Stimulated activated CD8-positive, alpha-beta memory T cell treated with anti-CD3 and anti-CD28 coated beads, Interleukin-4, amount 100 ng/mL, for 48 hours (primary cell): ENCODE results near the gene TFB1M.

ENCODE experiments used
- DNase-seq: peaks from one replicate; pipeline ENCODE4 v3.0.0-alpha.2; 2020

The TFB1M gene

DNA sequence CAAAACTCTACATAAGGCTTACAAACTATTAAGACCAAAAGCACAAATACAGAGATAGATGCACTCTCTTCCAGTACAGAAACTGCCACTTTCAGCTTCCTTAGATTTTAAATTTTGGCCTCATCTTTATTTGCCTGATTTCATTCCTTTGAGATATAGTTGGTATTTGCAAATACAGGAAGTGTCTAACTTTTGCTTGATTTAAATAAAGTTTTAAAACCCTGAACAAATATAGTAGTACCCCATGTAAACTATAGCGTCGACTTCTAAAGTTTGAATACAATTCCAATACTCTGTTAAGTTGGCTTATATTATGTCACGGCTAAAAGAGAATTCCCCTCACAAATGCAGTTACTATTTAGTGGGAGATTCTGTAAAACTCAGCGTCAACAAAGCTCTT lies 51.6 kb downstream of the TFB1M start:
- no peak for DNase-seq

DNA sequence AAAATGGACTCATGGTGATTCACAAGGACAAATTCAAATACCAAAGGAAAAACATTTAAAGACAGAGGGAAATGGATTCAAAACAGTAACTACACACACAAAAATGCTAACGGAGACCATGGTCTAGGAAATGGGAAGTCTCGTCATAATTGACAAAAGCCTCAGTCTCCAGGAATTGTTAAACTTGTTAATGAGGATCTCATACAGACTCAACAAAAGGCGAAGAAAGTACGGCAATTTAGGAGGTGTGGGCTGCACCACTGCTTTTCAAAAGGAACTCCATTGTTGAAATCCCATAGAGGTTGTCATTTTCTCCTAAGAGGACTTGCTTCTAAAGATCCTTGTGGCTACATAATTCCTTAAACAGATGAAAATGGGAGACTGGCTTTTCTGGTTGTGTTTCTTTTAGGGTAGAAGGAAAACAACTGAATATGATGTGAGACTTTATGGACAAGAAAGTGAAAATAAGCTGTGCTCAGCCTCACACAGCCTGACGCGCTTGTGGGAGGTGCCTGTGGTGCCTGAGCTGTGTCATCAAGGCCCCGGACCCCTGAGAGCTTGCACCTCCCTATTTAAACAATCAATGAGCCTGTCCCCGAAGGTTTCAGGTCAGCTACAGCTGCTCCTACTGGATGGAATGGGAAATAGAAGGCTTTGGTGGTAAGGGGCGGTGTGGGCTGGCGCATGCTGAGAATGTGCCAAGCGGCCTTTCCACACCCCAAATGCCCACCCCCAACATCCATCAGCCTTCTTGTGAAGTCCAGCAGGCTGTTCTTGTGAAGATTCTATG lies 53.0 kb downstream of the TFB1M start:
- no peak for DNase-seq

DNA sequence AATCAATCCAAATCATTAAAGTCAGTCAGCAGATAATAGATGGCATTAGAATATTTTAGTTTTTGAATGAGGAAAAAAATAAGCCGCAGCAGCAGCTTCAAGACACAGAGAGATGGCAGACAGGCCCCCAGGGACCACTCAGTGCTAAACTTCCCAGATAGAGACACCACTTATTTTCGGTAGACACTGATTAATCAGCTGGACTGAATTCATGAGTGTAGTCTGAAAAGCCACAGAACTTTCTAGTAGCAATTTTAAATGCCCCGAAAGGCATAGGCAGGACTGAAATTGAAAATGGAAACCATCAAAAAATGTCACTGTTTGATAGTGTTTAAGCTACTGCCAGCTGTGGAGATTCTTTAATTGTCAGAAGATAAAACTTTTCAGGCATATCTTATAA lies 53.6 kb downstream of the TFB1M start:
- DNase-seq = no peak

DNA sequence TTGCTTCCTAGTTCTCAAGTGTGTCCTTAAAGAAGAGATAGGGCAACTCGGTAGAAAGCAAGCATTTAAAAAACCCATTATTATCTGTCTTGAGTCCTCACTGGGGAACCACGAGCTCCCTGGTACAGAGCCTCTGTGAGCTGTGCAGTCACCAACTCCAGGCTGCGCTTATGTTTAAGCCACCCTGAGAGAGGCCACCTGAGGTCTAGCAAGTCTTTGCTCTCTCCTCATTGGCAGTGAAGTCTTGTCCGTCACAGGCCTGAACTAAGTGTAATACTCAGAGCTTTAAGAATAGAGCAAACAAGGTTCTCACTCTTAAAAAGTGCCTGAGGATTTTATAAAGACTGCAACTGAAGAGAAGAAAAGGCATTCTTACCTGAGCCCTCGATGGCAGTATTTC lies 54.4 kb downstream of the TFB1M start:
- DNase-seq = no peak

DNA sequence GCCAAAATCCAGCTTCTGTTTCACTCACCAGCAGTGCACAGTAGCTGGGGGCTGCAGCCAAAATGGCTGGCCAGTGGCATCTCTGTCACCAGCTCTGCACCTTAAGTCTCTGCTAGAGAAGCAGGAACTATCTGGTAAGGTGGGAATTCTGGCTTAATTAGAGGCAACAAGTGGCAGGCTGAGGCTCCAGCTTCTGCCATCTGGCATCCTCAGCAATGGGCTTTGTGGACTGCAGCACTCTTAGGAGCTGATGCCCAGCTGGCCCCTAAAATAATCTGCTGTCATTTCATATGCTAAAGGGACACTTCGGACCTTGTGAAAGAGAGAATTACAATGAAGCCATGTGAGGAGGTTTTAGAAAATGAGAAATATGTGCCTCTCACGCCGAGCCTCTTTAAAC lies 55.1 kb downstream of the TFB1M start:
- no peak for DNase-seq

DNA sequence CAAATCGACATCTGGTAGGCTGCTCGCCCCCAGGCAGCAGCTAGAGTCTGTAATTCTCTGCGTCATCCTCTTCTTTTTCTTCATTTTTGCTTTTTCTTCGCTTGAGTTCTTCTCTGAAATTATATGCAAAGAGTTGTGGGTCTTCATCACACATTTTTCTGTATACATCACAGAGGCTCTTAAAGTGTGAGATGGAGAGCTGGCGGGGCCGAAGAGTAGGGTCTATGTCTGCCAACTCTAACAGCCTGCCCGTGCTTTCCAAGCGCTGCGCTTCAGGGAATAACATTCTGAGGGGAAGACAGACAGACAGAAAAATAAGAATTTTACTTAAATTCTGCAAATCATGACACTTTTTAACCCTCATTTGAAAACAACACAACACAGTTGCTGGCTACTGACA lies 56.5 kb downstream of the TFB1M start:
- DNase-seq = no peak

DNA sequence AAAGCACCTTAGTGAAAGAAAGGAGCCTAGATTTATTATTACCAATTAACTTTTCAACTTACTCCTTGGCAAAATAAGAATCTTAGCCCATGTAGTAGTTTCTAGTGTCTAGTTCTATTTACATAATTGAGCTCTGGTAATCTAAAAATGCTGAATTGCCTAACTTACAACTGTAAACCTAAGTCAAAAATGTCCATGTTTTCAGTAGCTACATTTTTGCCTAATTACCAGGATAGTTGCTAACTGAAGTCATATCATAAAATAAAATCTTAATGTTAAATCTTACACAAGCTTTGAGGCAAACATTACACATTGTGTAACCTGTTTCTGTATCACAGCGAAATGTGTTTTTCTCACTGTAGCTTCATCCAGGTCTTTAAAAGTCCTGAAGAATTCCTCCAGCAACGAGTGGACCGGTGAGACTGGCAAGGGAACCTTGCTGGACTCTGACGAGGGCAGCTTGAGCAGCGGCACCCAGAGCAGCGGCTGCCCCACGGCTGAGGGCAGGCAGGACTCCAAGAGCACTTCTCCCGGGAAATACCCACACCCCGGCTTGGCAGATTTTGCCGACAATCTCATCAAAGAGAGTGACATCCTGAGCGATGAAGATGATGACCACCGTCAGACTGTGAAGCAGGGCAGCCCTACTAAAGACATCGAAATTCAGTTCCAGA lies 58.0 kb downstream of the TFB1M start:
- no peak for DNase-seq

DNA sequence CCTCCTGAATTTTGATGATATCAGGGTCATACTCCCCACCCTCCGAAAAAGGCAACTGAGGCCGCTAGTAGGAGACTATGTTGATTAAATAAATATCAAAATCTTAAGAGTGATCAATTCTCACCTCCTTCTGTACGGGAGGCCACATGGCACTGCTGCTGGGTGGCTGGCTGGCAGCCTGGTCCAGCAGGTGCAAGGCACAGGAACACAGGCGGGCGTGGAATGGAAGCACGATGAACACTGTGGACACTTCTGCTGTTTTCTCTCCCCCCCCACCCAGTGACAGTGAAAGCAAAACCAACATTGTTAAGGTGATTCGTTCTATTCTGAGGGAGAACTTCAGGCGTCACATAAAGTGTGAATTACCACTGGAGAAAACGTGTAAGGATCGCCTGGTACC lies 60.1 kb downstream of the TFB1M start:
- DNase-seq = no peak

DNA sequence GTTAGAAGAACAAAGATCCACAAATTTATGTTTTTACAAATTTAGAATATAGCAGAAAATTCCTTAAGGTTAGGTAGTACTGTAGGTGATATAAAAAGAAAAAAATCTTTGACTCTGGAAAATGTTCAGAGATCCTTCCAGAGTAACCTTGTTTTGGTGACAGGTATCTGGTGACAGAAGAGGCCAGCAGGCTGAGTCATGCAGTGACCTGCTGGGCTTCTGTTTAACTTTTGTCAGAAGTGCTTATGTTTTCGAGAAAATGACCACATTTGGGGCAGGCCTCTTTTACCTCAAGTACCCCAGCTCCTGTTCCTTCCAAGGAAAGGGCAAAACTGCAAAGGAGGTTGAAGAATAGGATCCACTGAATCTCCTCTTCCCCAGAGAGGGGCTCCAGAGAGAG lies 60.9 kb downstream of the TFB1M start:
- no peak for DNase-seq

DNA sequence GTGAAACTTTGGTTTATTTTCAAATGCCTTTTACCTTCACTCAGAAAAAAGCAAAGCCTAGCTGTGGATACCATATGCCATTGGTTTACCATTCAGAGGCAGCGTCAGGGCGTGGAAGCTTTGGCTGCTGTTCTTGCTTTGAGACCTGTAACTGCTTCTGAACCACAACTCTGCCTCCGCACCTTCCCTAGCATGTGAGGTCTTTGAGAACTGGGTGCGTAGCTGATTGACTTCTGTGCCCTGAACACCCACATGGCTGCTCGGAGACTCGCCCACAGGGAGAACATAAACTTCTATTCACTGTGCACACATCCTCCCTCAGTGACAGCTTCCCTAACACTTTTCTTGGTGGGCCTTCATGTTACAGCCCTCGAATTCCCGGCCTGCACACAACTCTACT lies 61.7 kb downstream of the TFB1M start:
- no peak for DNase-seq

DNA sequence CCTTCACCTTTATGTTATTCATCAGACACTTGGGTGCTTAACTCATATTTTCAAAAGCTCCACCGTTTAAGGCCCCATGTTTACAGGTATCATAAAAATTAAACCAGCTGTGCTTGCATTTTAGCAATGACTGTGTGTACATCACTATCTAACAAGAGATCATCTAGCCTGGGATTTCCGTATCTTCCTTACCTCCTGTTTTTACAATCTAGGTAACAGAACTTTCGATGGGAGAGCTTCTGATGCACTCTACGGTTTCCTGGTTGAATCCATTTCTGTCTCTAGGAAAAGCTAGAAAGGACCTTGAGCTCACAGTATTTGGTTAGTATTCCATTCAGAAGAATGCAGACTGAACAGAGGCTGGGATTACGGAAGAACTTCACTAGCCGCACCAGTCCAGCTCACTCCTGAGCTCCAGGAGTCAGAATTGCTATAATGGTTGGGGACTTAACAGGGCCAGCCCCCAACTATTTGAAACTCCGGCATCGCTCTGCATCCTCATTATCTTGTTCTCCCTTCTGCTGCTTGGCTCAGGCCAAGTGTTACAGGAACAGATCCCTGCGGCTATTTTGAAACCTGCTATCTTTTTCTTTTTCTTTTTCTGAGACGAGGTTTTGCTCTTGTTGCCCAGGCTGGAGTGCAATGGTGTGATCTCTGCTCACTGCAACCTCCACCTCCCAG lies 63.4 kb downstream of the TFB1M start:
- DNase-seq = no peak

DNA sequence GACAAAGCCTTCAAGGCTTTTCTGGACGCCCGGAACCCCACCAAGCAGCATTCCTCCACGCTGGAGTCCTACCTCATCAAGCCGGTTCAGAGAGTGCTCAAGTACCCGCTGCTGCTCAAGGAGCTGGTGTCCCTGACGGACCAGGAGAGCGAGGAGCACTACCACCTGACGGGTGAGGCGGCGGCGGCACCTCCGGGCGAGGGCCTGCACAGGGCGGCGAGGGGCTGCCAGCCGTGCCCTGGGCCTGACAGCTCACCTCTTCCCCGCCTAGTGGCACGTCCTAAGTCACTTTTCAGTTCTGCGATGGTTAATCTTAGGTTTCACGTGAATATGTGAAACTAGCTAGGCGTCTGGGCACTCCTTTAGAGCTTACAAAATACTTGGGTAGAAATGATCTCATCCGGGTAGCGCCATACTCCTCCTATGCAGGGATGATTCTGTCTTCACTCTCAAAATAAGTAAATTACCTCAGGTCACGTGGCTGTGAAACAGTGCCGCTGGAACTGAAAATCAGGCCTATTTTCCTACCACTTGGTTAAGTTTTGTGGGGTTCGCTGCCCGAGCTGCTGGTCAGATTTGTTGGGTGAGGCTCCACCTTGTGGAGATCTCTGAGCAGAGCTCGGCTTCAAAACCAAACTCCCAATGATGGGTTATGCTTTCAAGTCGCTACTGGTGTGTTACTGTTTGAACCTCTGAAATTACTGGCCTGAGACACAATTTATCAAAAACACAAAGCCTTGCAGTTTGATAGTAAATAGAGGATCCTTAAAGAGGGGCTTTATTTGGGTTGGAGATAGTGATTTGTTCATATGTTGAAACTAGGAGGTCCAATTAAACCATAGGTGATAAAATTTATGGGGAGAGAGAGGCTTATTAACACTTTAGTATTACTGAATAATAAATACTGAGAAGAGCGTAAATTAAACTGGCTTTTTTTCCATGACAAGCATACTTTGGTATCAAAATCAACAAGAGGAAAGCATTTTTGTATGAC lies 66.0 kb downstream of the TFB1M start:
- peak; percentile 48 for DNase-seq

DNA sequence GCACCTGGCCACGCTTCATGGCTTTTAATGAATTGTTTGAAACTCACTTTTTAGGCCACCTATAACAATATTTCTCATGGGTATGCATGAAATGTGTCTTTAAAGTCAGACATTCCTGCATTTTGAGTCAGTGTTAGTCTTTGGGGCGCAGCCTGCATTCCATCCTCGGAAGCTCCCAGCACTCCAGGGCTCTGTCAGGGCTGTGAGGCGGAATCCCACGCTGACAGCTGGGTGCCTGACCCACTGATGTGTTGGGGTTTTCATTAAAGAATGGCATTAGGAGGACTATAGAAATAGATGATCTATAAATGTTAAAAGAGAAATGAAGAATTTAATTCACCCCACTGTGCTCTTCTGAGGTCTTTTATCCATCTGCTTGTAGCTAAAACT lies 66.7 kb downstream of the TFB1M start:
- DNase-seq = no peak

DNA sequence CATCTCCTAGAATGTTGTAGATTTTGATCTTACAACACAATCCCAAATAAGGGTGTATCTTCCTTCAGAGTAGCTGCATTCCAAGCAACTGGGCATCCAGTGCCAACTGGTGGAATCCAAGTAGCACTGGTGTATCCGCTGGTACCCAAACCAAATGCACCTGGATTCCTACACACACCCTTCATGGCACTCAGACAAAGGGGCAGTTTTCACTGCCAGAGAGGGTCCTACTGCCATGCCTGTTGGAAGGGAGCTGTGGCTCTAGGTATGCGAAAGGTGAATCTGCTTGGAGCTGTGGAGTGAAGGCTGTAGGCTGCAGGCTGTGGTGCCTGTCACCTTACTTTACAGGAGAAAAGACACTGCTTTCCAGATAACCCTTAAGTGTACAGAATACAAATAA lies 67.5 kb downstream of the TFB1M start:
- no peak for DNase-seq

DNA sequence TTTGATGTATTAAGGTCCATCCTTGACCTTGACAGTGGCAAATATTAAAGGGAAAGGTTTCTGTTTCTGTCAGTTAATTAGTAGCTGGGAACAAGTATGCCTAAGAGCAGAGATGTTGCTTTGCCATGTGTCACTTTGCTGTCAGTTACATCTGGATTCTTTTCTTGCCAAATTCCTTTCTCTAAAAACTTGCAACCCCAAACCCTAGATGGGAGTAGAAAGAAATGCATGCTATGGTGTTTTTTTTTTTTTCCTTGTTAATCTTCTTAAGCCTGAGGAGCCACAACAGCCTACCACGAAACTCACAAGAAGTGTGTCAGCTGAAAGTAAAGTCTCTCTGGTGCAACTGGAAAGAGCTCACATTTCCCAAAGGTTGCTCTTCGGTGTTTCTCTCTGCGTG lies 68.5 kb downstream of the TFB1M start:
- no peak for DNase-seq

DNA sequence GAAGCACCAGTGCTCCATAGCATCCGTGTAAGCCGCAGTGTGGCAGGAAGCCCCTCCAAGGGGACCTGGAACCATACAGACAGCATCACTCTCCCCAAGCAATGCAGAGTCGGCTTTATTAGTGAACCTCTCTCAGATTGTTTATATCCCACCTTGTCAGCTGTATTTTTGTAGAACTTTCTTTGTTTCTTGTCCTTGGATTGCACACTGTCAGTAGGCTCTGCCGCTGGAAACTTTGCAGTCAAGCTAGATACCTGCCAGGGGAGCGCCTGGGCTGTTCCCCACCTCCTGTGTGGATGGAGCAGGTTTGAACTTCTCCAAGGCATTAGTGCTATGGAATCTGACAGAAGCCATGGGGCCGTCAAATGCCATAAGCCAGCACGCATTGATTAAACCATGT lies 69.1 kb downstream of the TFB1M start:
- DNase-seq = no peak

DNA sequence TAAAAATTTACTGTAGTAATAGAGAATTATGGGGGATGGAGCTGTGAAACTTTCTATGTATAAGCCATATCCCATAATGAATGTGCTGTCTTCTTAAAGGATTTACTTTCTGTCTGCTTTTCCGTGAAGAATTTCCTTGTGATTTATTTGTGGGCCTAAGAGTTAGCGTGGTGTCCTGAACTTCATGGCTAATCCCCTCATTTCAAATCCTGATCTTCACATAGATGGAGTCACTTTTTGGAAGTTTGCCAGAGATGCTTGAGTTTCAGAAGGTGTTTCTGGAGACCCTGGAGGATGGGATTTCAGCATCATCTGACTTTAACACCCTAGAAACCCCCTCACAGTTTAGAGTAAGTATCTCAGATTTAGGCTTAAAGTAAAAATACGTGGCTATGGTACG lies 69.8 kb downstream of the TFB1M start:
- DNase-seq = no peak

DNA sequence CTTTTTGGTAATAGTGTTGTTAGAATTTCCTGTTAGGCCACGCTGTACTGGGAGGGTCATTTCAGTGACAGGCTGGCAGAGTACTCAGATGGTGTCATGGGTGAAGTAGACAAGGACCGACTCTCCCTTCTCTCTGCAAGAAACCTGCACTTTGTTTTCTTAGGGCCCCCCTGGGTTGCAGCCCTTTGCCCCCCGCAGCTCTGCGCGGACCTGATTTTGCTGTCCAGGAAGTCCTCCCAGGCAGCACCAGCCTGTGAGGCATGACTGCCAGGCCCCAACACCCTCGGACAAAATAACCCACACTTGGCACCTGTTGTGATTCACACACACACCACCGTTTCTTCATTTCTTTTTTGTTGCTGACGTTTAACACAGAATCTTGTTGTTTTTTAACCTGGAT lies 72.3 kb downstream of the TFB1M start:
- no peak for DNase-seq

DNA sequence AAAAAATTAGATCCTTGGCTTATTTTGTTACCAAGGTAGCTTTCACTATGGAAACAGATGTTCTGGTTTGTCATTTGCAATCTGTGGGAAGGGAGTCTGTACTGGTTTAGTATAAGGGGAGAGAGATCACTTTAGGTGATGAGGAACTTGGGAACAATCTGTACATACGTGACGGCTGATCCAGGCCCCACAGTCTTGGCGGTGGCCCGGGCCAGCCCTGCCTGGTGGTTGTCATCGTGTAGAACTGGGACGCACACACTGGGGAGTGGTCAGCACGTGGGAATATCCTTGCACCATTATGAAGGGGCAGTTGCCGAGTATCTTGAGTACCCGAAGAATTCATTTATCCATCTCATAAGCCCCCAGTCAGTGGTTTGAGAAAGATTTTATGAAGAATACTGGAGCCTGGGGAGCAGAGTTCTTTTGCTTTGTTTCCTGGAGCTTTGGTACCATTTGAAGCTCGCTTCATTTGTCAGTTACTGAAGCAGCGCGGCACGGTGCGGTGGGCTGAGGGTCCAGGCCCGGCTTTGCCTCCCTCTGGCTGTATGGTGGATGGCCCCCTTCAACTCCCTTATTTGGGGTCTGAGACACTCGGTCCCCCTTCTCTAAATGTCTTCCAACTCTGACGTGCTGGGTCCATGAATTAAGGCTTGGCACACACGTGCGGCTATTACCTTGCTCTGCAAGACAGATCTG lies 73.2 kb downstream of the TFB1M start:
- DNase-seq = no peak

DNA sequence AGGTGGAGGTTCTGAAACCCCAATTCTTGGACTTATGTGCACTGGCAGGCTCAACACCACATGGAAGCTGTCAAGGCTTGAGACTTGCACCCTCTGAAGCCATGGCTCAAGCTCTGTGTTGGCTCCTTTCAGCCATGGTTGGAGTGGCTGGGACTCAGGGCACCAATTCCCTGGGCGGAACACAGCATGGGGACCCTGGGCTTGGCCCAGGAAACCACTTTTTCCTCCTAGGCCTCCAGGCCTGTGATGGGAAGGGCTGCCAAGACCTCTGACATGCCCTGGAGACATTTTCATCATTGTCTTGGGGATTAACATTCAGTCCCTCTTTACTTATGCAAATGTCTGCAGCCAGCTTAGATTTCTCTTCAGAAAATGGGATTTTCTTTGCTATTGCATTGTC lies 76.7 kb downstream of the TFB1M start:
- DNase-seq = no peak

DNA sequence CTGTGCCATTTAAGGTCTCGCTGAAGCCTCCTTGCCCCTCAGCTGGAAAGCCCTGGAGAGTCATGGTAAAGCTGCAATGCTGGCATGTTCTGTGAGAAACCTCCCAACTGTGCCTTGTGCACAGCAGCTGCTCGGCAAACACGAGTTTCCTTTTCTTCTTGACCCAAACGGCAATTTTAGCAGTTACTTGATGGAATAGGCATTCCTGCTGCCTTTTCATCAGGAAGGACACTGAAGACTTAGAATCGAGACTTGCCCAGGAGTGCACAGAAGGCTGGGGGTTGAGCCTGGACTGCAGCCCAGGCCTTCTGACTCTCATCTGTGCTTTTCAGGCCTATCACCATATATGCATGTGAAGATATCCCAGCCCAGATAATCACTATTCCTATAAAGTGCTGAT lies 79.2 kb downstream of the TFB1M start:
- no peak for DNase-seq

DNA sequence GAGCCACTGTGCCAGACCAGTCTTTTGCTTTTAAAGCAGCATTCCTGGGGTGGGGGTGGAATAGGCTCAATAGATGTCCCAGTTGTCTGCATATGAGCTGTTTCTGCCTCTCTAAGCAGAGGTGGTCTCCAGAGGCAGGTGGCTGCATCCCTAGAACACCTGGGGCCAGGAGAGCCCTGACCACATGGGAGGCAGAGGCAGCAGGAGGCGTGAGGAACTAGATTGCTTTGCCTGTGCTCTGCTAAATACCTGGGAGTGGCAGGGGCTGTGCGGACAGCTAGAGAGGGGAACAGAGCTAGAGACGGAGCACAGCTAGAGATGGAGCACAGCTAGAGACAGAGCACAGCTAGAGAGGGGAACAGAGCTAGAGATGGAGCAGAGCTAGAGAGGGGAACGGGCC lies 79.6 kb downstream of the TFB1M start:
- no peak for DNase-seq
